ENCODE data around the gene LRIG2. TPM values are rescaled to one million over a fixed set of nuclear protein-coding genes. Genes with fewer than 3 reads are reported as not detected.

LRIG2 gene
- total RNA-seq, 1 experiment from 2014 or later: 23.2 TPM

- no peak overlapping the region for H3K27ac ChIP-seq (ENCODE audit: insufficient read length, low read depth, low read length)
- WGBS (ENCODE audit: extremely low coverage, insufficient read length, low lambda C conversion rate): no CpG with 5 or more reads among the region's 3 CpGs
- no peak overlapping the region for H2BK120ac ChIP-seq (ENCODE audit: low read depth, low read length, poor library complexity, severe bottlenecking)
- no peak overlapping the region for H3K18ac ChIP-seq (ENCODE audit: insufficient read length, low read depth, low read length)
- no peaks in the 10 kb centered on the region for H3K9me3 ChIP-seq (ENCODE audit: control insufficient read depth, low read depth, low read length)
- H3K79me2 ChIP-seq (ENCODE audit: insufficient read depth, low read length): no peaks in the 10 kb centered on the region
- no peaks in the 10 kb centered on the region for H3K79me1 ChIP-seq (ENCODE audit: insufficient read depth, low read depth, low read length, poor library complexity, severe bottlenecking)
- no peak overlapping the region for H3K56ac ChIP-seq (ENCODE audit: insufficient read length, low read depth, low read length)
- H2BK5ac ChIP-seq (ENCODE audit: insufficient read length, low read length): no peak overlapping the region
- no peak overlapping the region for H4K8ac ChIP-seq (replicated peaks; ENCODE audit: insufficient read length, low read depth, low read length)
- H2AK5ac ChIP-seq (ENCODE audit: insufficient read length, low read length): no peak overlapping the region
- no peak overlapping the region for H4K5ac ChIP-seq (ENCODE audit: insufficient read length, low read depth, low read length)
- no peaks in the 10 kb centered on the region for H3K4me1 Mint-ChIP-seq
- H3K27me3 ChIP-seq (ENCODE audit: insufficient read depth, low read length): no peaks in the 10 kb centered on the region
- no peak overlapping the region for H3K9ac ChIP-seq (ENCODE audit: extremely low read depth, insufficient read length, low read length)
- no peak overlapping the region for H3K27ac Mint-ChIP-seq
- no peak overlapping the region for H2BK15ac ChIP-seq (ENCODE audit: low read depth, low read length)
- TF ChIP-seq CTCF (conservative IDR thresholded peaks at IDR 0.05): no peak
- no peaks in the 10 kb centered on the region for H3K27me3 Mint-ChIP-seq (ENCODE audit: low read depth)
- no peak overlapping the region for H2BK20ac ChIP-seq (ENCODE audit: low read depth, low read length, poor library complexity, severe bottlenecking)
- peaks cover 39 to 79% (median 79%) of the 10 kb centered on the region in 3 experiments; a peak in 6 of 7 replicates for H3K36me3 Mint-ChIP-seq (ENCODE audit: insufficient read depth in 1 of 3, low read depth in 3 of 3)
- H2BK12ac ChIP-seq (ENCODE audit: insufficient read length, low read depth, low read length): no peak overlapping the region
- H3K23me2 ChIP-seq (ENCODE audit: insufficient read length, low read depth, low read length, poor library complexity, severe bottlenecking): no peaks in the 10 kb centered on the region
- H4K20me1 ChIP-seq (ENCODE audit: control insufficient read depth, insufficient read depth, insufficient read length): no peaks in the 10 kb centered on the region
- H2AFZ ChIP-seq (ENCODE audit: low read length): no peak overlapping the region
- no peak overlapping the region for H4K91ac ChIP-seq (ENCODE audit: insufficient read length, low read depth, low read length)
- H3T11ph ChIP-seq (ENCODE audit: low read length): no peak overlapping the region
- H3K4me3 Mint-ChIP-seq: no peak overlapping the region
- H3K4ac ChIP-seq (ENCODE audit: low read depth, low read length): no peak overlapping the region
- no peak overlapping the region for H3K14ac ChIP-seq (ENCODE audit: insufficient read depth, low read length)
- DNase-seq: no peak
- no peaks in the 10 kb centered on the region for H3K9me3 Mint-ChIP-seq
- H3K4me2 ChIP-seq (ENCODE audit: insufficient read depth, insufficient read length, low read length): no peak overlapping the region
- no peak overlapping the region for H3K23ac ChIP-seq (ENCODE audit: insufficient read length, low read depth, low read length)
- no peaks in the 10 kb centered on the region for H3K4me1 ChIP-seq (ENCODE audit: insufficient read depth, low read length)
Observed at GRCh38 chr1:113096493-113096892, 23.5 kb downstream of the LRIG2 start.
